OCI-LY3 (cell line): ENCODE measurements around the gene TRERF1.
"Not testable (repeated sequence)": the region's sequence is repeated elsewhere in the genome, so short reads cannot be mapped to it uniquely, and the experiment has no call there.

ENCODE experiments used
- H2AFZ ChIP-seq: fragments of 200-600, 300-600 bp; shearing (Covaris generic); 2 replicates; pipeline ENCODE4 v1.6.0; 2014; ENCODE audit warnings: antibody characterized with exemption, low read depth, low read length
- H3K27ac ChIP-seq: fragments of 200-600, 300-600 bp; sonication (generic); 2 replicates; pipeline ENCODE4 v1.5.1; 2014; ENCODE audit warnings: mild to moderate bottlenecking, low read length, moderate library complexity, mixed read lengths
- H3K27me3 ChIP-seq: fragments of 200-600, 300-600 bp; sonication (generic); 2 replicates; pipeline ENCODE4 v1.6.1; 2014; ENCODE audit warnings: low read depth, low read length, mixed read lengths
- H3K36me3 ChIP-seq: fragments of 200-600, 300-600 bp; sonication (generic); replicated peaks from 2 replicates; pipeline ENCODE3; 2014; ENCODE audit warnings: low read depth, low read length, mixed read lengths
- H3K4me1 ChIP-seq: fragments of 300-600, 200-600 bp; sonication (generic); 2 replicates; pipeline ENCODE4 v1.6.1; 2014; ENCODE audit warnings: low read length, mixed read lengths
- H3K4me2 ChIP-seq: fragments of 200-600, 300-600 bp; sonication (generic); 2 replicates; pipeline ENCODE4 v1.6.1; 2014; ENCODE audit warnings: low read length, mixed read lengths
- H3K4me3 ChIP-seq: fragments of 300-600, 200-600 bp; sonication (generic); 2 replicates; pipeline ENCODE4 v1.5.1; 2014; ENCODE audit warnings: antibody characterized with exemption, mild to moderate bottlenecking, low read length, moderate library complexity
- H3K79me2 ChIP-seq: fragments of 300-600, 200-600 bp; shearing (Covaris generic); 2 replicates; pipeline ENCODE4 v1.6.1; 2014; ENCODE audit warnings: mild to moderate bottlenecking, low read length, mixed read lengths
- H3K9ac ChIP-seq: fragments of 300-600, 200-600 bp; shearing (Covaris generic); 2 replicates; pipeline ENCODE4 v1.6.0; 2014; ENCODE audit warnings: mild to moderate bottlenecking, low read length, moderate library complexity
- H3K9me3 ChIP-seq: fragments of 200-600, 300-600 bp; shearing (Covaris generic); 2 replicates; pipeline ENCODE4 v1.6.1; 2014; ENCODE audit warnings: low read length, mixed read lengths; ENCODE audit not compliant: insufficient read depth
- H4K20me1 ChIP-seq: fragments of 200-600, 300-600 bp; sonication (generic); 2 replicates; pipeline ENCODE4 v1.6.1; 2016; ENCODE audit warnings: low read length, mixed read lengths; ENCODE audit not compliant: insufficient read depth
- EZH2phosphoT487 ChIP-seq: fragments of 200-600 bp; shearing (Covaris generic); IDR thresholded peaks from 2 replicates; pipeline ENCODE4 v1.6.1; 2018; ENCODE audit warnings: antibody characterized with exemption, mixed run types, low read depth
- TF ChIP-seq, protein P1 (sequence below): fragments of 200-600, 300-600 bp; sonication (generic); IDR thresholded peaks from 2 replicates; pipeline ENCODE4 v1.5.1; 2014; ENCODE audit warnings: antibody characterized with exemption, low read length, low read depth

Gene TRERF1

GRCh38 chr6:42195415-42195814 lies 256.3 kb downstream of the TRERF1 start:
- H4K20me1 ChIP-seq = no peaks in the 10 kb centered on the region
- H3K4me1 ChIP-seq = peaks cover 46% of the 10 kb centered on the region
- 0 out of 2 replicates have a peak overlapping the region, but pooled peaks have one; percentile 5 for H3K4me3 ChIP-seq
- H3K27me3 ChIP-seq = no peaks in the 10 kb centered on the region
- peaks cover 17% of the 10 kb centered on the region for H3K36me3 ChIP-seq
- H3K79me2 ChIP-seq = no peaks in the 10 kb centered on the region
- H2AFZ ChIP-seq = no peak overlapping the region
- H3K9me3 ChIP-seq = no peaks in the 10 kb centered on the region
- H3K27ac ChIP-seq = peak overlapping the region; percentile 37
- no peak overlapping the region for H3K9ac ChIP-seq
- TF ChIP-seq EZH2phosphoT487 = no peak
- TF ChIP-seq, protein P1, sequence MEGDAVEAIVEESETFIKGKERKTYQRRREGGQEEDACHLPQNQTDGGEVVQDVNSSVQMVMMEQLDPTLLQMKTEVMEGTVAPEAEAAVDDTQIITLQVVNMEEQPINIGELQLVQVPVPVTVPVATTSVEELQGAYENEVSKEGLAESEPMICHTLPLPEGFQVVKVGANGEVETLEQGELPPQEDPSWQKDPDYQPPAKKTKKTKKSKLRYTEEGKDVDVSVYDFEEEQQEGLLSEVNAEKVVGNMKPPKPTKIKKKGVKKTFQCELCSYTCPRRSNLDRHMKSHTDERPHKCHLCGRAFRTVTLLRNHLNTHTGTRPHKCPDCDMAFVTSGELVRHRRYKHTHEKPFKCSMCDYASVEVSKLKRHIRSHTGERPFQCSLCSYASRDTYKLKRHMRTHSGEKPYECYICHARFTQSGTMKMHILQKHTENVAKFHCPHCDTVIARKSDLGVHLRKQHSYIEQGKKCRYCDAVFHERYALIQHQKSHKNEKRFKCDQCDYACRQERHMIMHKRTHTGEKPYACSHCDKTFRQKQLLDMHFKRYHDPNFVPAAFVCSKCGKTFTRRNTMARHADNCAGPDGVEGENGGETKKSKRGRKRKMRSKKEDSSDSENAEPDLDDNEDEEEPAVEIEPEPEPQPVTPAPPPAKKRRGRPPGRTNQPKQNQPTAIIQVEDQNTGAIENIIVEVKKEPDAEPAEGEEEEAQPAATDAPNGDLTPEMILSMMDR = no peak
- H3K4me2 ChIP-seq = peak overlapping the region; percentile 37

DNA sequence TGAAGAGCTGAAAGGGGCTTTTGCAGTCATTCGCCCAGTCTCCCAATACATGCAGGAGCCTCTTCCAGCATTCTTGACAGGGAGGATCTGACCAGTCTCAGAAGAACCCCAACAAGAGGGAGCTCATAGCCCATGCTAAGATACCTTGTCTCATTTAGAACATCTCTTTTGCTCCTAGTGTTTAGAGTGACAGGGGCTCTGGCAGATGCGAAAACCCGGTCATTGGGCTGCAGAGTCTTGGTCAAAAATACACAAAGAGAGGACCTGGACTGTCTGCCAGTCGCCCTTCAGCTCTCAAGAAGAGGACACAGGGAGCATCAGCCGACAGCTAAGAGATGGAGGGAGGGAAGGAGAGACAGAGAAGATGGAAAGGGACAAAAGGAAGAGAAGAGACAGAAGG lies 257.7 kb downstream of the TRERF1 start:
- H2AFZ ChIP-seq = no peak overlapping the region
- H4K20me1 ChIP-seq = no peaks in the 10 kb centered on the region
- no peak overlapping the region for H3K27ac ChIP-seq
- peaks cover 35% of the 10 kb centered on the region for H3K4me1 ChIP-seq
- peaks cover 4% of the 10 kb centered on the region for H3K36me3 ChIP-seq
- no peak overlapping the region for H3K9ac ChIP-seq
- no peaks in the 10 kb centered on the region for H3K79me2 ChIP-seq
- no peaks in the 10 kb centered on the region for H3K27me3 ChIP-seq
- peak overlapping the region; percentile 44 for H3K4me2 ChIP-seq
- no peak overlapping the region for H3K4me3 ChIP-seq
- TF ChIP-seq, protein P1 = no peak
- no peak for TF ChIP-seq EZH2phosphoT487
- H3K9me3 ChIP-seq = no peaks in the 10 kb centered on the region

DNA sequence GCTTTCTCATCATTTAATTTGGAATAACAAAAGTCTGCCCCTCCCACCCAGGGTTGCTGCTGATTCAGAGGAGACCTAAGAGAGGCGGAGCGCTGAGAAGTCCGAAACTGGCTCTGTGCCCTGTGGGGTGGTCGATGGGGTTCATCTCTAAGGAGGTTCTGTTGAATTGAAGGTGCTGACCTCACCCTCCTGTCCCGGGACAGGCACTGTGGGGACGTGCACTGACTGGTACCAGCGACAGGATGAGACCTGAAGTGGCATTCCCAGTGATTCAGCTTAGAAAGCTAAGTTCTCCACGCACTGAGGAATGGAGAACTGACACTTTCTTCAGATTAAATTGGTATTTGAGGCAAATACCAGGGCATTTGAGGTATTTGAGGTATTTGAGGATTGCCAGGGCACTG lies 258.2 kb downstream of the TRERF1 start:
- Histone ChIP-seq H3K4me3 (no peak overlapping the region), H3K9ac (no peak overlapping the region), H2AFZ (no peak overlapping the region), H3K36me3 (peaks cover 4% of the 10 kb centered on the region), H3K27me3 (no peaks in the 10 kb centered on the region), H3K4me2 (peak overlapping the region; percentile 44), H3K9me3 (no peaks in the 10 kb centered on the region), H4K20me1 (no peaks in the 10 kb centered on the region), H3K27ac (no peak overlapping the region), H3K79me2 (no peaks in the 10 kb centered on the region), H3K4me1 (peaks cover 35% of the 10 kb centered on the region)
- TF ChIP-seq, protein P1 = no peak
- no peak for TF ChIP-seq EZH2phosphoT487

- not testable (repeated sequence) for H3K4me3 ChIP-seq, H3K36me3 ChIP-seq, H3K4me2 ChIP-seq, H3K79me2 ChIP-seq, H3K9ac ChIP-seq, H3K27me3 ChIP-seq, H3K27ac ChIP-seq, H2AFZ ChIP-seq, H3K9me3 ChIP-seq, H4K20me1 ChIP-seq
- peaks cover 35% of the 10 kb centered on the region for H3K4me1 ChIP-seq
Measured at GRCh38 chr6:42192385-42192784, 259.3 kb downstream of the TRERF1 start.
